ENCODE measurements around the gene SLC38A10. TPM values are rescaled to one million over a fixed set of nuclear protein-coding genes. Genes with fewer than 3 reads are reported as not detected.

Gene SLC38A10
- total and polyA plus RNA-seq, 2 of the 13 experiments (the other 11 are each of a cell fraction or from before 2014, with no cell fraction given), result 23.4 to 55.8 TPM

DNA sequence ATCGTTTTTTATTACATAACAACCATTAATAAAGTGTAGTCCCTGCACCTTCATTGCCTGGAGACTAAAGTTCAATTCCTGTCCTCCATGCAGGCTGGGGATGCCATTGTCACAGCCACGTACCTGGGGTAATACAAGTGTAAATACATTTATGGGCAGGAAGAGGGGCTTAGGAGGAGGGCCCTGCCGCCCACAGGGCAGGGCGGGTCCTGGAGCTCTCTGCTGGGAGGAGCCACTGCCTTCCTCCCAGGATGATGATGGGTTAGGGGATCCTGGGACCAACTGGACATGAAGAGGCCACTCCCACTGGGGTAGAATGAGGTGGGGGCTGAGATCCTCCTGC lies 44.1 kb upstream of the SLC38A10 start (continued):
- peak; percentile 33; the same call in 1 of the 2 replicates for TF ChIP-seq ZNF776 (CRISPR knock-in tag; IDR thresholded peaks at IDR 0.05)
- TF ChIP-seq SOX5 (CRISPR knock-in tag; IDR thresholded peaks at IDR 0.05; ENCODE audit: borderline replicate concordance), result 0 out of 2 replicates have a peak, but pooled peaks have one; percentile 46
- TF ChIP-seq ZNF543 (CRISPR knock-in tag; IDR thresholded peaks at IDR 0.05), result 0 out of 2 replicates have a peak, but pooled peaks have one; percentile 64
- TF ChIP-seq ZNF12 (CRISPR knock-in tag; IDR thresholded peaks at IDR 0.05), result peak; percentile 97
- peak; percentile 61; the same call in 1 of the 2 replicates for TF ChIP-seq PITX1 (CRISPR knock-in tag; IDR thresholded peaks at IDR 0.05)
- TF ChIP-seq SOX13 (IDR thresholded peaks at IDR 0.05), result no peak
- TF ChIP-seq SOX13 (CRISPR knock-in tag; conservative IDR thresholded peaks at IDR 0.05 in 1 of 2, IDR thresholded peaks at IDR 0.05 in 1 of 2), result peak in 1 of 2 experiments; percentile 68; a peak in 2 of 4 replicates
- TF ChIP-seq KLF6 (CRISPR knock-in tag; IDR thresholded peaks at IDR 0.05), result no peak
- 0 out of 2 replicates have a peak, but pooled peaks have one; percentile 16 for TF ChIP-seq ZNF749 (CRISPR knock-in tag; IDR thresholded peaks at IDR 0.05; ENCODE audit: borderline replicate concordance)
- TF ChIP-seq, protein P1, sequence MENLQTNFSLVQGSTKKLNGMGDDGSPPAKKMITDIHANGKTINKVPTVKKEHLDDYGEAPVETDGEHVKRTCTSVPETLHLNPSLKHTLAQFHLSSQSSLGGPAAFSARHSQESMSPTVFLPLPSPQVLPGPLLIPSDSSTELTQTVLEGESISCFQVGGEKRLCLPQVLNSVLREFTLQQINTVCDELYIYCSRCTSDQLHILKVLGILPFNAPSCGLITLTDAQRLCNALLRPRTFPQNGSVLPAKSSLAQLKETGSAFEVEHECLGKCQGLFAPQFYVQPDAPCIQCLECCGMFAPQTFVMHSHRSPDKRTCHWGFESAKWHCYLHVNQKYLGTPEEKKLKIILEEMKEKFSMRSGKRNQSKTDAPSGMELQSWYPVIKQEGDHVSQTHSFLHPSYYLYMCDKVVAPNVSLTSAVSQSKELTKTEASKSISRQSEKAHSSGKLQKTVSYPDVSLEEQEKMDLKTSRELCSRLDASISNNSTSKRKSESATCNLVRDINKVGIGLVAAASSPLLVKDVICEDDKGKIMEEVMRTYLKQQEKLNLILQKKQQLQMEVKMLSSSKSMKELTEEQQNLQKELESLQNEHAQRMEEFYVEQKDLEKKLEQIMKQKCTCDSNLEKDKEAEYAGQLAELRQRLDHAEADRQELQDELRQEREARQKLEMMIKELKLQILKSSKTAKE (CRISPR knock-in tag; IDR thresholded peaks at IDR 0.05; ENCODE audit: borderline replicate concordance), result peak; percentile 68
- TF ChIP-seq POLR2A (IDR thresholded peaks at IDR 0.05; ENCODE audit: insufficient read depth in 1 of 2, low read depth in 2 of 2, low read length in 2 of 2), result no peak
- TF ChIP-seq, protein P2, sequence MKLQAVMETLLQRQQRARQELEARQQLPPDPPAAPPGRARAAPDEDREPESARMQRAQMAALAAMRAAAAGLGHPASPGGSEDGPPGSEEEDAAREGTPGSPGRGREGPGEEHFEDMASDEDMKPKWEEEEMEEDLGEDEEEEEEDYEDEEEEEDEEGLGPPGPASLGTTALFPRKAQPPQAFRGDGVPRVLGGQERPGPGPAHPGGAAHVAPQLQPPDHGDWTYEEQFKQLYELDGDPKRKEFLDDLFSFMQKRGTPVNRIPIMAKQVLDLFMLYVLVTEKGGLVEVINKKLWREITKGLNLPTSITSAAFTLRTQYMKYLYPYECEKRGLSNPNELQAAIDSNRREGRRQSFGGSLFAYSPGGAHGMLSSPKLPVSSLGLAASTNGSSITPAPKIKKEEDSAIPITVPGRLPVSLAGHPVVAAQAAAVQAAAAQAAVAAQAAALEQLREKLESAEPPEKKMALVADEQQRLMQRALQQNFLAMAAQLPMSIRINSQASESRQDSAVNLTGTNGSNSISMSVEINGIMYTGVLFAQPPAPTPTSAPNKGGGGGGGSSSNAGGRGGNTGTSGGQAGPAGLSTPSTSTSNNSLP (IDR thresholded peaks at IDR 0.05; ENCODE audit: low read depth, low read length), result 0 out of 2 replicates have a peak, but pooled peaks have one; percentile 1
- TF ChIP-seq ZNF644 (CRISPR knock-in tag; IDR thresholded peaks at IDR 0.05; ENCODE audit: low read depth), result peak; percentile 62
- TF ChIP-seq NCOR1 (IDR thresholded peaks at IDR 0.05; ENCODE audit: borderline replicate concordance, low read length), result no peak
- TF ChIP-seq NR2F6 (IDR thresholded peaks at IDR 0.05), result no peak
- 0 out of 2 replicates have a peak, but pooled peaks have one; percentile 8 for TF ChIP-seq NR2F6 (CRISPR knock-in tag; IDR thresholded peaks at IDR 0.05)
- 0 out of 2 replicates have a peak, but pooled peaks have one; percentile 25 for TF ChIP-seq FOSL2 (CRISPR knock-in tag; IDR thresholded peaks at IDR 0.05)
- TF ChIP-seq IRF2 (CRISPR knock-in tag; IDR thresholded peaks at IDR 0.05), result 0 out of 2 replicates have a peak, but pooled peaks have one; percentile 8
- TF ChIP-seq SMAD9 (CRISPR knock-in tag; IDR thresholded peaks at IDR 0.05), result no peak
- TF ChIP-seq CC2D1A (CRISPR knock-in tag; IDR thresholded peaks at IDR 0.05), result no peak
- no peak for TF ChIP-seq EEA1 (CRISPR knock-in tag; IDR thresholded peaks at IDR 0.05; ENCODE audit: borderline replicate concordance)
- no peak for TF ChIP-seq ZNF343 (CRISPR knock-in tag; IDR thresholded peaks at IDR 0.05)
- peak; percentile 61 for TF ChIP-seq SAP130 (CRISPR knock-in tag; IDR thresholded peaks at IDR 0.05; ENCODE audit: low read depth)
- TF ChIP-seq, protein P3, sequence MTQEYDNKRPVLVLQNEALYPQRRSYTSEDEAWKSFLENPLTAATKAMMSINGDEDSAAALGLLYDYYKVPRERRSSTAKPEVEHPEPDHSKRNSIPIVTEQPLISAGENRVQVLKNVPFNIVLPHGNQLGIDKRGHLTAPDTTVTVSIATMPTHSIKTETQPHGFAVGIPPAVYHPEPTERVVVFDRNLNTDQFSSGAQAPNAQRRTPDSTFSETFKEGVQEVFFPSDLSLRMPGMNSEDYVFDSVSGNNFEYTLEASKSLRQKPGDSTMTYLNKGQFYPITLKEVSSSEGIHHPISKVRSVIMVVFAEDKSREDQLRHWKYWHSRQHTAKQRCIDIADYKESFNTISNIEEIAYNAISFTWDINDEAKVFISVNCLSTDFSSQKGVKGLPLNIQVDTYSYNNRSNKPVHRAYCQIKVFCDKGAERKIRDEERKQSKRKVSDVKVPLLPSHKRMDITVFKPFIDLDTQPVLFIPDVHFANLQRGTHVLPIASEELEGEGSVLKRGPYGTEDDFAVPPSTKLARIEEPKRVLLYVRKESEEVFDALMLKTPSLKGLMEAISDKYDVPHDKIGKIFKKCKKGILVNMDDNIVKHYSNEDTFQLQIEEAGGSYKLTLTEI (CRISPR knock-in tag; conservative IDR thresholded peaks at IDR 0.05), result no peak
- TF ChIP-seq SP5 (CRISPR knock-in tag; IDR thresholded peaks at IDR 0.05; ENCODE audit: borderline replicate concordance, low read depth), result peak; percentile 80; the same call in 1 of the 2 replicates
- TF ChIP-seq YEATS4 (CRISPR knock-in tag; IDR thresholded peaks at IDR 0.05; ENCODE audit: borderline replicate concordance), result 0 out of 2 replicates have a peak, but pooled peaks have one; percentile 13

Data from HepG2 (cell line).